K562 (cell line): ENCODE measurements around the gene LYPD5.

Experiments
- CHD2 ChIP-seq: IDR thresholded peaks from 2 replicates; pipeline ENCODE4 v1.6.1; 2011; ENCODE audit warnings: low read depth, low read length
- MYNN ChIP-seq, 2 experiments: sonication (generic); formaldehyde crosslinking in 1 of 2; IDR thresholded peaks; 2 replicates each; pipeline versions ENCODE4 v1.5.0 to v1.6.1; 2016 to 2020; ENCODE audit warnings: antibody characterized with exemption in 1 of 2, missing genetic modification reagents in 1 of 2
- NFIX ChIP-seq: fragments of 250-450 bp; sonication (Bioruptor Pico); IDR thresholded peaks from 2 replicates; pipeline ENCODE4 v1.4.0; 2020; ENCODE audit warnings: low read depth, mild to moderate bottlenecking, moderate library complexity
- SMARCA4 ChIP-seq: fragments of 450-650 bp; IDR thresholded peaks from 2 replicates; pipeline ENCODE4 v1.6.1; 2016
- TF ChIP-seq, protein P1 (sequence below), 3 experiments: IDR thresholded peaks in 2 of 3; conservative IDR thresholded peaks in 1 of 3; 2 replicates each; pipeline ENCODE4 v1.5.1; 2011 to 2012; ENCODE audit warnings: low read length in 3 of 3, mild to moderate bottlenecking in 3 of 3, control low read depth in 2 of 3, improper control_type of control experiment in 1 of 3, inconsistent platforms in 1 of 3, low read depth in 1 of 3, mixed read lengths in 1 of 3, moderate library complexity in 1 of 3; ENCODE audit not compliant: insufficient read depth in 2 of 3
- TF ChIP-seq, protein P2 (sequence below): fragments of 200-400 bp; formaldehyde crosslinking; IDR thresholded peaks from 2 replicates; pipeline ENCODE4 v1.6.1; 2017; ENCODE audit warnings: mild to moderate bottlenecking, low read depth, low read length, moderate library complexity

DNA sequence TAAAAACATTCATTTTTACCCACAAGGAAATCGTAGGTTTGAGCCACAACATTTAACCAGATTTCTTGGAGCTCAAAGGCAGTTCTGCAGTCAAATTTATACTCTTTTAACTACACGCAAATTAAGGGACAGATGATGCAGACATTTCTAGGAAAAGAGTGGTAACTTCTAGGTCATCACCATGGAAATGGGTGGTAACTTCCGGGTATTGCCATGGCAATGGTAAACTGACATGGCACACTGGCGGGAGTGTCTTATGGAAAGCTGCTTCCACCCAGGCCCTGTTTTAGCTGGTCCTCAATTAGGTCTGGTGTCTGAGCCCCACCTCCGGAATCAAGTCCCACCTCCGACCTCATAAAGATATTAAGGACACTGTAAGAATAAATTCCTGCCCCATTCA is 10.4 kb upstream of the LYPD5 start:
- TF ChIP-seq, protein P1, sequence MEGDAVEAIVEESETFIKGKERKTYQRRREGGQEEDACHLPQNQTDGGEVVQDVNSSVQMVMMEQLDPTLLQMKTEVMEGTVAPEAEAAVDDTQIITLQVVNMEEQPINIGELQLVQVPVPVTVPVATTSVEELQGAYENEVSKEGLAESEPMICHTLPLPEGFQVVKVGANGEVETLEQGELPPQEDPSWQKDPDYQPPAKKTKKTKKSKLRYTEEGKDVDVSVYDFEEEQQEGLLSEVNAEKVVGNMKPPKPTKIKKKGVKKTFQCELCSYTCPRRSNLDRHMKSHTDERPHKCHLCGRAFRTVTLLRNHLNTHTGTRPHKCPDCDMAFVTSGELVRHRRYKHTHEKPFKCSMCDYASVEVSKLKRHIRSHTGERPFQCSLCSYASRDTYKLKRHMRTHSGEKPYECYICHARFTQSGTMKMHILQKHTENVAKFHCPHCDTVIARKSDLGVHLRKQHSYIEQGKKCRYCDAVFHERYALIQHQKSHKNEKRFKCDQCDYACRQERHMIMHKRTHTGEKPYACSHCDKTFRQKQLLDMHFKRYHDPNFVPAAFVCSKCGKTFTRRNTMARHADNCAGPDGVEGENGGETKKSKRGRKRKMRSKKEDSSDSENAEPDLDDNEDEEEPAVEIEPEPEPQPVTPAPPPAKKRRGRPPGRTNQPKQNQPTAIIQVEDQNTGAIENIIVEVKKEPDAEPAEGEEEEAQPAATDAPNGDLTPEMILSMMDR (IDR thresholded peaks at IDR 0.05 in 2 of 3, conservative IDR thresholded peaks at IDR 0.05 in 1 of 3; ENCODE audit: insufficient read depth in 2 of 3, low read depth in 1 of 3, low read length in 3 of 3) = no peak
- TF ChIP-seq MYNN (IDR thresholded peaks at IDR 0.05) = no peak
- TF ChIP-seq MYNN (CRISPR knock-in tag; IDR thresholded peaks at IDR 0.05) = no peak
- no peak for TF ChIP-seq CHD2
- no peak for TF ChIP-seq SMARCA4
- TF ChIP-seq NFIX (CRISPR knock-in tag) = no peak
- TF ChIP-seq, protein P2, sequence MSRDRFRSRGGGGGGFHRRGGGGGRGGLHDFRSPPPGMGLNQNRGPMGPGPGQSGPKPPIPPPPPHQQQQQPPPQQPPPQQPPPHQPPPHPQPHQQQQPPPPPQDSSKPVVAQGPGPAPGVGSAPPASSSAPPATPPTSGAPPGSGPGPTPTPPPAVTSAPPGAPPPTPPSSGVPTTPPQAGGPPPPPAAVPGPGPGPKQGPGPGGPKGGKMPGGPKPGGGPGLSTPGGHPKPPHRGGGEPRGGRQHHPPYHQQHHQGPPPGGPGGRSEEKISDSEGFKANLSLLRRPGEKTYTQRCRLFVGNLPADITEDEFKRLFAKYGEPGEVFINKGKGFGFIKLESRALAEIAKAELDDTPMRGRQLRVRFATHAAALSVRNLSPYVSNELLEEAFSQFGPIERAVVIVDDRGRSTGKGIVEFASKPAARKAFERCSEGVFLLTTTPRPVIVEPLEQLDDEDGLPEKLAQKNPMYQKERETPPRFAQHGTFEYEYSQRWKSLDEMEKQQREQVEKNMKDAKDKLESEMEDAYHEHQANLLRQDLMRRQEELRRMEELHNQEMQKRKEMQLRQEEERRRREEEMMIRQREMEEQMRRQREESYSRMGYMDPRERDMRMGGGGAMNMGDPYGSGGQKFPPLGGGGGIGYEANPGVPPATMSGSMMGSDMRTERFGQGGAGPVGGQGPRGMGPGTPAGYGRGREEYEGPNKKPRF = no peak
